Keratinocyte (primary cell): Measurements from ENCODE around the gene PRRT1B.

Source experiments
- EZH2 ChIP-seq: IDR thresholded peaks from one replicate; pipeline ENCODE4 v1.6.1; 2012; ENCODE audit warnings: inconsistent platforms, mild to moderate bottlenecking, low read length, moderate library complexity
- TF ChIP-seq, protein P1 (sequence below), 3 experiments: IDR thresholded peaks in 1 of 3; conservative IDR thresholded peaks in 1 of 3; optimal IDR thresholded peaks in 1 of 3; 2 replicates in 2 of 3; 3 replicates in 1 of 3; pipeline versions ENCODE3 to v1.5.1; 2011; ENCODE audit warnings: low read length in 3 of 3, mild to moderate bottlenecking in 3 of 3, moderate library complexity in 2 of 3, control low read depth in 1 of 3, inconsistent platforms in 1 of 3; ENCODE audit not compliant: insufficient read depth in 2 of 3; ENCODE audit errors: extremely low read depth in 1 of 3

DNA sequence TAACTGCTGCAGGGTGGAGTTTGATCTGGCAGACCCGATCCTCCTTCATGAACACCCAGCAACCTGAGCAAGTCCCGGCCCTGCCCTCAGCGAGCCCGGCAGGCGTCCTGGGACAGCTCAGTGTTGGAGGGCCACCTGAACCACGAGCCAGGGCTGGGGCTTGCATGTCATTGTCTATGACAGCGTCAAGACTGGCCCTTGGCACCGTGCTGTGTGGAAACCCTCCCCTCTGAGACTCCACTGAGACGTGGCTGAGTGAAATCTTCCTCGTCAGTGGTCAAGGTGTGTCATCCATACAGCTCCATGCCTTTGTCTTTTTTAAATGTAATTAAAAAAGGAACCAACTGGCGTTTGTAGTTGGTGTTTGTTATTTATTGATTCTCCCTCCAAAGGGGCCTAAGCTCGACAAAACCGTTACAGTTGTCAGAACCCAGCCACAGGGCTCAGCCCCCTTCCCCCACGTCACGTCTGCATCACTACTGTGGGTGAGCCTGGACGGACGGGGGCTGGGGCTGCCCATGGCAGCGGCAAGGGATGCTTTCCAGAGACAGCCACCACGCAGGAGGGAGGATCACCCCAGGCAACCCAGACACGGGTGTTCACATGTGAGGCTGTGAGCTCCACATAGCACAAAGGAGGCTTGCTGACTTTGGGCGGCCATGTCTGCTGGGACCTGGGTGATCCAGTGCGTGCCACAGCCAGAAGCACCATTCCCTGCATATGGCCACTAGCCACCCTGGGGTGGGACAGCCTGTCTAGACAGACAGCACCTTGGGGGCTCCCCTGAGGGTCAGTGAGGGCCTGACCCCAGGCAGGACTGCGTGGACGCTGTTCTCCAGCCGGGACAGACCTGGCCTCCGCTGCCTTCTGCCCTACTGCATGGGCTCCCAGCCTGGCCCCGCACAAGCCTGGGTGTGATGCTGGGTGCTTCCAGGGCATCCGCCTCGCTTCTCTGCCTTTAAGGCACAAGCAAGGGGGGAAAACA lies 21.6 kb upstream of the PRRT1B start:
- TF ChIP-seq EZH2: no peak
- TF ChIP-seq, protein P1, sequence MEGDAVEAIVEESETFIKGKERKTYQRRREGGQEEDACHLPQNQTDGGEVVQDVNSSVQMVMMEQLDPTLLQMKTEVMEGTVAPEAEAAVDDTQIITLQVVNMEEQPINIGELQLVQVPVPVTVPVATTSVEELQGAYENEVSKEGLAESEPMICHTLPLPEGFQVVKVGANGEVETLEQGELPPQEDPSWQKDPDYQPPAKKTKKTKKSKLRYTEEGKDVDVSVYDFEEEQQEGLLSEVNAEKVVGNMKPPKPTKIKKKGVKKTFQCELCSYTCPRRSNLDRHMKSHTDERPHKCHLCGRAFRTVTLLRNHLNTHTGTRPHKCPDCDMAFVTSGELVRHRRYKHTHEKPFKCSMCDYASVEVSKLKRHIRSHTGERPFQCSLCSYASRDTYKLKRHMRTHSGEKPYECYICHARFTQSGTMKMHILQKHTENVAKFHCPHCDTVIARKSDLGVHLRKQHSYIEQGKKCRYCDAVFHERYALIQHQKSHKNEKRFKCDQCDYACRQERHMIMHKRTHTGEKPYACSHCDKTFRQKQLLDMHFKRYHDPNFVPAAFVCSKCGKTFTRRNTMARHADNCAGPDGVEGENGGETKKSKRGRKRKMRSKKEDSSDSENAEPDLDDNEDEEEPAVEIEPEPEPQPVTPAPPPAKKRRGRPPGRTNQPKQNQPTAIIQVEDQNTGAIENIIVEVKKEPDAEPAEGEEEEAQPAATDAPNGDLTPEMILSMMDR (optimal IDR thresholded peaks at IDR 0.05 in 1 of 3, IDR thresholded peaks at IDR 0.05 in 1 of 3, conservative IDR thresholded peaks at IDR 0.05 in 1 of 3; ENCODE audit: extremely low read depth in 1 of 3, insufficient read depth in 2 of 3, low read length in 3 of 3): no peak
